Liver (tissue), 3 donors: ENCODE data around the gene DCDC2C.

Experiments used
- GABPA ChIP-seq, 2 donors: IDR thresholded peaks in 1 of 2; conservative IDR thresholded peaks in 1 of 2; 2 replicates each; pipeline ENCODE4 v1.6.1; 2016; ENCODE audit warnings: antibody characterized with exemption in 2 of 2, mild to moderate bottlenecking in 1 of 2, moderate library complexity in 1 of 2
- HNF4A ChIP-seq, 2 donors: conservative IDR thresholded peaks; 2 replicates each; pipeline ENCODE4 v1.6.1; 2016; ENCODE audit warnings: antibody characterized with exemption in 2 of 2, mild to moderate bottlenecking in 2 of 2
- TF ChIP-seq, protein P1 (sequence below): fragments of 150-350 bp; IDR thresholded peaks from 2 replicates; pipeline ENCODE4 v1.5.1; 2017; ENCODE audit warnings: improper control_type of control experiment, low read depth, low read length; ENCODE audit not compliant: missing input control
- TF ChIP-seq, protein P2 (sequence below): IDR thresholded peaks from 2 replicates; pipeline ENCODE4 v1.6.1; 2016; ENCODE audit warnings: antibody characterized with exemption, mild to moderate bottlenecking
- donor health status: healthy.
- donor health status: healthy.

DNA sequence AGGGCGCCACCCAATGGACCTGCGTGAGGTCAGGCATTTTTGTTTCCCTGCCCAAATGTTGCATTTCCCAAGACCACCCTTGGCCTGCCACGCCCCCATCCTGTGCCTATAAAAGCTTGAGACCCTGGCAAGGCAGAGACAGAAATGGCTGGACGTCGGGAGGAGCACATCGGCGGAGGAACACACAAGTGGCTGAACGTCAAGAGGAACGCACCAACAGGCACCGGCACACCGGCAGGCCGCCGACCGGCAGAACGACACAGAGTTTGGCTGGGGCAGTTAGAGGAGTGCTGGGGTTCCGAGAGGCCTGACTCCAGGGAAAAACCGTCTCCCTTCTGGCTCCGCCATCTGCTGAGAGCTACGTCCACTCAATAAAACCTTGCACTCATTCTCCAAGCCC, 35.9 kb downstream of the DCDC2C start:
- TF ChIP-seq, protein P1, sequence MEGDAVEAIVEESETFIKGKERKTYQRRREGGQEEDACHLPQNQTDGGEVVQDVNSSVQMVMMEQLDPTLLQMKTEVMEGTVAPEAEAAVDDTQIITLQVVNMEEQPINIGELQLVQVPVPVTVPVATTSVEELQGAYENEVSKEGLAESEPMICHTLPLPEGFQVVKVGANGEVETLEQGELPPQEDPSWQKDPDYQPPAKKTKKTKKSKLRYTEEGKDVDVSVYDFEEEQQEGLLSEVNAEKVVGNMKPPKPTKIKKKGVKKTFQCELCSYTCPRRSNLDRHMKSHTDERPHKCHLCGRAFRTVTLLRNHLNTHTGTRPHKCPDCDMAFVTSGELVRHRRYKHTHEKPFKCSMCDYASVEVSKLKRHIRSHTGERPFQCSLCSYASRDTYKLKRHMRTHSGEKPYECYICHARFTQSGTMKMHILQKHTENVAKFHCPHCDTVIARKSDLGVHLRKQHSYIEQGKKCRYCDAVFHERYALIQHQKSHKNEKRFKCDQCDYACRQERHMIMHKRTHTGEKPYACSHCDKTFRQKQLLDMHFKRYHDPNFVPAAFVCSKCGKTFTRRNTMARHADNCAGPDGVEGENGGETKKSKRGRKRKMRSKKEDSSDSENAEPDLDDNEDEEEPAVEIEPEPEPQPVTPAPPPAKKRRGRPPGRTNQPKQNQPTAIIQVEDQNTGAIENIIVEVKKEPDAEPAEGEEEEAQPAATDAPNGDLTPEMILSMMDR: no peak
- no peak for TF ChIP-seq GABPA (IDR thresholded peaks at IDR 0.05 in 1 of 2, conservative IDR thresholded peaks at IDR 0.05 in 1 of 2)
- TF ChIP-seq, protein P2, sequence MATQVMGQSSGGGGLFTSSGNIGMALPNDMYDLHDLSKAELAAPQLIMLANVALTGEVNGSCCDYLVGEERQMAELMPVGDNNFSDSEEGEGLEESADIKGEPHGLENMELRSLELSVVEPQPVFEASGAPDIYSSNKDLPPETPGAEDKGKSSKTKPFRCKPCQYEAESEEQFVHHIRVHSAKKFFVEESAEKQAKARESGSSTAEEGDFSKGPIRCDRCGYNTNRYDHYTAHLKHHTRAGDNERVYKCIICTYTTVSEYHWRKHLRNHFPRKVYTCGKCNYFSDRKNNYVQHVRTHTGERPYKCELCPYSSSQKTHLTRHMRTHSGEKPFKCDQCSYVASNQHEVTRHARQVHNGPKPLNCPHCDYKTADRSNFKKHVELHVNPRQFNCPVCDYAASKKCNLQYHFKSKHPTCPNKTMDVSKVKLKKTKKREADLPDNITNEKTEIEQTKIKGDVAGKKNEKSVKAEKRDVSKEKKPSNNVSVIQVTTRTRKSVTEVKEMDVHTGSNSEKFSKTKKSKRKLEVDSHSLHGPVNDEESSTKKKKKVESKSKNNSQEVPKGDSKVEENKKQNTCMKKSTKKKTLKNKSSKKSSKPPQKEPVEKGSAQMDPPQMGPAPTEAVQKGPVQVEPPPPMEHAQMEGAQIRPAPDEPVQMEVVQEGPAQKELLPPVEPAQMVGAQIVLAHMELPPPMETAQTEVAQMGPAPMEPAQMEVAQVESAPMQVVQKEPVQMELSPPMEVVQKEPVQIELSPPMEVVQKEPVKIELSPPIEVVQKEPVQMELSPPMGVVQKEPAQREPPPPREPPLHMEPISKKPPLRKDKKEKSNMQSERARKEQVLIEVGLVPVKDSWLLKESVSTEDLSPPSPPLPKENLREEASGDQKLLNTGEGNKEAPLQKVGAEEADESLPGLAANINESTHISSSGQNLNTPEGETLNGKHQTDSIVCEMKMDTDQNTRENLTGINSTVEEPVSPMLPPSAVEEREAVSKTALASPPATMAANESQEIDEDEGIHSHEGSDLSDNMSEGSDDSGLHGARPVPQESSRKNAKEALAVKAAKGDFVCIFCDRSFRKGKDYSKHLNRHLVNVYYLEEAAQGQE: no peak
- TF ChIP-seq HNF4A (conservative IDR thresholded peaks at IDR 0.05): no peak
